ENCODE measurements around the gene RPUSD3.
A peak's percentile ranks its signal among the peaks of the same experiment; 100 is the strongest.

Gene RPUSD3

DNA sequence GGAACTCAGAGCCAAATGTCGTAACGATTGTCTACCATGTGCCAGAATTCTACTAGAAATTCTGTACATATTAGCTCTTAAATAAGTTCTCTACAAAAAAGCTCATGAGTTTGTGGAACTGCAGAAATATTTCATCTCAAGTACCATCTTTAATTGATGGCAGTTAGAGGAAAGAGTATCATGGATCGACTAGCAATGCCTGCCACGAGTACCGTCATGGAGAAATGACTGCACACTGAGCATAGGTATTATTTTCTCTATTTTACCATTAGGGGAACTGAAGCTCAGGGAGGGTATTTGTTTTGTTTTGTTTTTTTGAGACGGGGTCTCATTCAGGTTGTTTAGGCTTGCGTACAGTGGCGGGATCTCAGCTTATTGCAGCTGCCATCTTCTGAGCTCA lies 2.8 kb downstream of the RPUSD3 start:
- no peak overlapping the region for H3K27ac Mint-ChIP-seq
- no peak for DNase-seq
- H3K4me1 Mint-ChIP-seq: peaks cover 20% of the 10 kb centered on the region
- H3K9me3 Mint-ChIP-seq: no peaks in the 10 kb centered on the region
- no peaks in the 10 kb centered on the region for H3K27me3 Mint-ChIP-seq (ENCODE audit: low read depth, poor library complexity)
- peaks cover 30% of the 10 kb centered on the region for H3K36me3 Mint-ChIP-seq (ENCODE audit: low read depth)
- H3K4me3 Mint-ChIP-seq: no peak overlapping the region
- TF ChIP-seq, protein P1, sequence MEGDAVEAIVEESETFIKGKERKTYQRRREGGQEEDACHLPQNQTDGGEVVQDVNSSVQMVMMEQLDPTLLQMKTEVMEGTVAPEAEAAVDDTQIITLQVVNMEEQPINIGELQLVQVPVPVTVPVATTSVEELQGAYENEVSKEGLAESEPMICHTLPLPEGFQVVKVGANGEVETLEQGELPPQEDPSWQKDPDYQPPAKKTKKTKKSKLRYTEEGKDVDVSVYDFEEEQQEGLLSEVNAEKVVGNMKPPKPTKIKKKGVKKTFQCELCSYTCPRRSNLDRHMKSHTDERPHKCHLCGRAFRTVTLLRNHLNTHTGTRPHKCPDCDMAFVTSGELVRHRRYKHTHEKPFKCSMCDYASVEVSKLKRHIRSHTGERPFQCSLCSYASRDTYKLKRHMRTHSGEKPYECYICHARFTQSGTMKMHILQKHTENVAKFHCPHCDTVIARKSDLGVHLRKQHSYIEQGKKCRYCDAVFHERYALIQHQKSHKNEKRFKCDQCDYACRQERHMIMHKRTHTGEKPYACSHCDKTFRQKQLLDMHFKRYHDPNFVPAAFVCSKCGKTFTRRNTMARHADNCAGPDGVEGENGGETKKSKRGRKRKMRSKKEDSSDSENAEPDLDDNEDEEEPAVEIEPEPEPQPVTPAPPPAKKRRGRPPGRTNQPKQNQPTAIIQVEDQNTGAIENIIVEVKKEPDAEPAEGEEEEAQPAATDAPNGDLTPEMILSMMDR (IDR thresholded peaks at IDR 0.05): no peak

DNA sequence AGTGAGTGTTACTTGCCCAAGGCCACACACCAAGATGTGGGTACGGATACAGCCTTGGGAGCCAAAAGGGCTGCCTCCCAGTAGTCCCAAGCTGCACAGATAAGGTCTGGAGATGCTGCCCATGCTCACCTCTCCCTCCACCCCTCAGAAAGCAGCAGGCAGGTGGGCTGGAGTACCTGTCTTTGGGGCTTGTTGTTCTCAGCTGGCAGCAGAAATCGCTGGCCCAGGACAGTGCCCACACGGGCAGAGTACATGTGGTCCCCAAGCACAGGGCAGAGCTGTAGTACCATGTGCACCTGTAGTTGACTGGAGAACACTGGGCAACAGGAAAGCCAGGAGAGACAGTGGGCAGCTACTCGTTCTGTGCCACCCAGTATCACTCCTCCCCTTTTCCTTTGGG lies 5.0 kb downstream of the RPUSD3 start:
- TF ChIP-seq, protein P1 (IDR thresholded peaks at IDR 0.05): no peak
- Mint-ChIP-seq H3K4me1 (peaks cover 16% of the 10 kb centered on the region), H3K9me3 (no peaks in the 10 kb centered on the region), H3K4me3 (no peak overlapping the region), H3K27me3 (ENCODE audit: low read depth, poor library complexity) (no peaks in the 10 kb centered on the region), H3K27ac (no peak overlapping the region), H3K36me3 (ENCODE audit: low read depth) (peaks cover 37% of the 10 kb centered on the region)
- DNase-seq: no peak

DNA sequence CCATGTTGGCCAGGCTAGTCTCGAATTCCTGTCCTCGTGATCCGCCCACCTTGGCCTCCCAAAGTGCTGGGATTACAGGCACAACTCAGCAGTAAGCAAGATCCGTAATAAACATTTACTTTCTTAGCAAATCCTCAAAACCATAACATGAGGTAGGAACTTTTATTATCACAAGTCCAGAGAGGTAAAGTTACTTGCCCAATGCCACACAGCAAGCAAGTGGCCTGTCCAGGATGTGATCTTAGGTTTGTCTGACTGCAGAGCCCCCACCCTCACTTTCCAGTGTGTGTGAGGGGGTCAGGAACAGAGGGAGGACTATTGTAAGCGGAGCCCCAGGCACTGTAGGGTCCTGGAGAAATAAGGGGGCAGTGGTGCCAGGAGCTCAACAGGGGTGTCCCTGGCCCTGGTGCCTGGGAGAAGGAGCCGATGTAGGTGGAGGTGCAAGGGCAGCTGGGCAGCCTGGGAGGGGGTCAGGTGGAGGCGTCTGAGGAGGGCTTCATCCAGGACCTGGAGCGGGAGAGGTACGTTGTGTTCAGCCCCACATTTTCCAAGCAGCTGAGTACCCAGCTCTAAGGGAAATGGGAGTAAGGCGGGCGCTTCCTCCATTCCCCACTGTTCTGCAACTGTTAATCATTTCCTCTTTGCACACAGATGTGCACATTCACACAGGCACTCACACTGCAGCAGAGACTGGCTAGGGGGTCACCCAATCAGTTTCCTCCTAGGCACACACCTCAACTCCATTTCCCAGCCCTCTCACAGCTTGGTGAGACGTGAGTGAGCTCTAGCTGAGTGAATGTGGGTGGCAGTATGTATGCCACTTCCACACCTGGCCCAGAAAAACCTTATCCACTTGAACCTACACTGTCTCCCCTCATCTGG lies 5.9 kb downstream of the RPUSD3 start:
- no peaks in the 10 kb centered on the region for H3K9me3 Mint-ChIP-seq

GRCh38 chr3:9834520-9835380 lies 9.1 kb downstream of the RPUSD3 start:
- H3K27me3 Mint-ChIP-seq (ENCODE audit: low read depth, poor library complexity): no peaks in the 10 kb centered on the region
- TF ChIP-seq, protein P1 (IDR thresholded peaks at IDR 0.05): no peak
- no peak for DNase-seq

More for the DNA sequence above, 5.9 kb downstream of the RPUSD3 start:
- Mint-ChIP-seq H3K27me3 (ENCODE audit: low read depth, poor library complexity) (no peaks in the 10 kb centered on the region), H3K27ac (no peak overlapping the region), H3K4me3 (no peak overlapping the region), H3K36me3 (ENCODE audit: low read depth) (peaks cover 37% of the 10 kb centered on the region), H3K4me1 (peaks cover 10% of the 10 kb centered on the region)
- DNase-seq: no peak
- TF ChIP-seq, protein P1 (IDR thresholded peaks at IDR 0.05): no peak

GRCh38 chr3:9833078-9833477 lies 10.7 kb downstream of the RPUSD3 start:
- no peak overlapping the region for H3K27ac Mint-ChIP-seq
- H3K36me3 Mint-ChIP-seq (ENCODE audit: low read depth): peaks cover 20% of the 10 kb centered on the region
- TF ChIP-seq, protein P1 (IDR thresholded peaks at IDR 0.05): no peak
- no peaks in the 10 kb centered on the region for H3K27me3 Mint-ChIP-seq (ENCODE audit: low read depth, poor library complexity)
- H3K4me1 Mint-ChIP-seq: no peaks in the 10 kb centered on the region
- DNase-seq: no peak
- H3K9me3 Mint-ChIP-seq: no peaks in the 10 kb centered on the region
- no peak overlapping the region for H3K4me3 Mint-ChIP-seq

More at GRCh38 chr3:9834520-9835380, 9.1 kb downstream of the RPUSD3 start:
- Mint-ChIP-seq H3K4me1 (no peaks in the 10 kb centered on the region), H3K27ac (peak overlapping the region; percentile 88), H3K36me3 (ENCODE audit: low read depth) (peaks cover 26% of the 10 kb centered on the region), H3K4me3 (no peak overlapping the region), H3K9me3 (no peaks in the 10 kb centered on the region)

Data from nephron progenitor cell (in vitro differentiated cells).